PC-3 (cell line): ENCODE data around the gene NOP53.

ENCODE experiments used
- CTCF ChIP-seq: fragments of 300-600 bp; sonication (generic); conservative IDR thresholded peaks from 2 replicates; pipeline ENCODE4 v1.5.1; 2017; ENCODE audit warnings: antibody characterized with exemption, low read depth, mild to moderate bottlenecking, low read length
- EZH2 ChIP-seq: fragments of 300-600 bp; sonication (generic); IDR thresholded peaks from one replicate; pipeline ENCODE4 v1.6.1; 2017; ENCODE audit warnings: antibody characterized with exemption, mild to moderate bottlenecking, low read length; ENCODE audit not compliant: unreplicated experiment
- EZH2phosphoT487 ChIP-seq: fragments of 300-600 bp; sonication (generic); IDR thresholded peaks from 2 replicates; pipeline ENCODE4 v1.6.1; 2018; ENCODE audit warnings: mild to moderate bottlenecking, antibody characterized with exemption, low read length, borderline replicate concordance

GRCh38 chr19:47704656-47705055 lies 40.7 kb upstream of the NOP53 start:
- no peak for TF ChIP-seq CTCF
- TF ChIP-seq EZH2phosphoT487, result no peak
- no peak for TF ChIP-seq EZH2
